Large intestine (tissue), 3 donors: ENCODE results near the gene MRO. TPM values are rescaled to one million over a fixed set of nuclear protein-coding genes. Genes with fewer than 3 reads are reported as not detected.
A peak's percentile ranks its signal among the peaks of the same experiment; 100 is the strongest.

ENCODE experiments used
- DNase-seq, 2 donors: peaks; one replicate each; pipeline versions ENCODE4 v3.0.0 to v3.0.0-alpha.2; 2013
- H3K27ac ChIP-seq: one replicate; pipeline ENCODE4 v1.5.1; 2013; ENCODE audit warnings: low read length
- H3K27me3 ChIP-seq: 2 replicates; pipeline ENCODE4 v1.6.1; 2013; ENCODE audit warnings: low read length; ENCODE audit not compliant: control insufficient read depth, insufficient read depth
- H3K36me3 ChIP-seq: 2 replicates; pipeline ENCODE4 v1.6.1; 2013; ENCODE audit warnings: low read length; ENCODE audit not compliant: control insufficient read depth, insufficient read depth
- H3K4me1 ChIP-seq: one replicate; pipeline ENCODE4 v1.6.1; 2013; ENCODE audit warnings: low read length; ENCODE audit not compliant: control insufficient read depth, insufficient read depth
- H3K4me3 ChIP-seq: one replicate; pipeline ENCODE4 v1.5.1; 2013; ENCODE audit warnings: low read length
- H3K9me3 ChIP-seq: one replicate; pipeline ENCODE4 v1.6.1; 2013; ENCODE audit warnings: mild to moderate bottlenecking, low read depth, low read length, moderate library complexity; ENCODE audit not compliant: control insufficient read depth
- WGBS: methylation state at CpG from one replicate; pipeline ENCODE4 v1.1.5; 2013; ENCODE audit warnings: low lambda C conversion rate; ENCODE audit not compliant: insufficient coverage; 5-methylcytosine and 5-hydroxymethylcytosine counted together
- polyA plus RNA-seq: library from polyadenylated mRNA; unstranded; fragments of 120-200 nt; gene quantifications from one replicate; pipeline ENCODE4 v1.2.1, GENCODE V29; 2013

Gene MRO
- polyA plus RNA-seq, 1 donor = 14.6 TPM

GRCh38 chr18:50819027-50819727 lies 639 bp downstream of the MRO start:
- 38% methylated on average over 2 of the region's 16 CpGs for WGBS
- H3K27me3 ChIP-seq = no peaks in the 10 kb centered on the region
- H3K27ac ChIP-seq = peak overlapping the region; percentile 45
- peak overlapping the region; percentile 42 for H3K4me3 ChIP-seq
- peaks cover 22% of the 10 kb centered on the region for H3K4me1 ChIP-seq
- H3K9me3 ChIP-seq = no peaks in the 10 kb centered on the region
- DNase-seq = peak; percentile 54 to 81
- no peaks in the 10 kb centered on the region for H3K36me3 ChIP-seq

- no peak for DNase-seq
- no peak overlapping the region for H3K4me3 ChIP-seq
- no peak overlapping the region for H3K27ac ChIP-seq
- no peaks in the 10 kb centered on the region for H3K27me3 ChIP-seq
- H3K9me3 ChIP-seq = no peaks in the 10 kb centered on the region
- H3K4me1 ChIP-seq = peaks cover 13% of the 10 kb centered on the region
- H3K36me3 ChIP-seq = no peaks in the 10 kb centered on the region
- WGBS = 95% methylated on average over 4 of the region's 7 CpGs
These were observed 3.2 kb downstream of the MRO start for GRCh38 chr18:50816419-50817166.

- no peak overlapping the region for H3K4me3 ChIP-seq
- no peak for DNase-seq
- no peaks in the 10 kb centered on the region for H3K36me3 ChIP-seq
- no CpG with 5 or more reads among the region's 7 CpGs for WGBS
- H3K9me3 ChIP-seq = no peaks in the 10 kb centered on the region
- no peaks in the 10 kb centered on the region for H3K27me3 ChIP-seq
- H3K4me1 ChIP-seq = peaks cover under 1% of the 10 kb centered on the region
- no peak overlapping the region for H3K27ac ChIP-seq
These were observed 5.4 kb downstream of the MRO start for GRCh38 chr18:50814395-50814794.

DNA sequence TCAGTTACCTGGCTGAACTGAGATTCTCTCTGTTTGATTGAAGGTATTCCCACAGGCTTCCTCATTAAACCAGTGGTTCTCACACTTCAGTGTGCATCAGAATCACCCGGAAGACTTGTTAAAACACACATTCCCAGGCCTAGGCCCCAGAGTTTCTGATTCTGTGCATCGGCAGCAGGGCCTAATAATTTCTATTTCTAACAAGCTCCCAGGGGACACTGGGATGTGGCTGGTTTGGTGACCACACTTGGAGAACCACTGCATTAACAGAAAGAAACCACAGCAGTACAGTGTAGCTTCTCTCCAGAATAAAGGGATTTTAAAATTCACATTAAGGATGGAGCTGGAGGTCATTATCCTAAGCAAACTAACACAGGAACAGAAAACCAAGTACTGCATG lies 6.5 kb downstream of the MRO start:
- WGBS = 100% methylated on average over 1 of the region's 2 CpGs
- DNase-seq = no peak
- no peaks in the 10 kb centered on the region for H3K4me1 ChIP-seq

GRCh38 chr18:50812834-50813233 lies 7.0 kb downstream of the MRO start:
- Histone ChIP-seq H3K9me3 (no peaks in the 10 kb centered on the region), H3K27ac (no peak overlapping the region), H3K36me3 (no peaks in the 10 kb centered on the region), H3K4me1 (no peaks in the 10 kb centered on the region), H3K4me3 (no peak overlapping the region), H3K27me3 (no peaks in the 10 kb centered on the region)
- DNase-seq = no peak
- WGBS = no CpG with 5 or more reads among the region's 2 CpGs

More for the DNA sequence above, 6.5 kb downstream of the MRO start:
- Histone ChIP-seq H3K4me3 (no peak overlapping the region), H3K9me3 (no peaks in the 10 kb centered on the region), H3K27me3 (no peaks in the 10 kb centered on the region), H3K27ac (no peak overlapping the region), H3K36me3 (no peaks in the 10 kb centered on the region)

- peaks cover 28% of the 10 kb centered on the region for H3K4me1 ChIP-seq
- WGBS = 68% methylated on average over 2 of the region's 2 CpGs
- H3K9me3 ChIP-seq = no peaks in the 10 kb centered on the region
- no peak overlapping the region for H3K4me3 ChIP-seq
- no peaks in the 10 kb centered on the region for H3K36me3 ChIP-seq
- peak; percentile 52 to 74 for DNase-seq
- peak overlapping the region; percentile 94 for H3K27ac ChIP-seq
- no peaks in the 10 kb centered on the region for H3K27me3 ChIP-seq
These were observed 12.6 kb downstream of the MRO start for GRCh38 chr18:50807176-50807575.

DNA sequence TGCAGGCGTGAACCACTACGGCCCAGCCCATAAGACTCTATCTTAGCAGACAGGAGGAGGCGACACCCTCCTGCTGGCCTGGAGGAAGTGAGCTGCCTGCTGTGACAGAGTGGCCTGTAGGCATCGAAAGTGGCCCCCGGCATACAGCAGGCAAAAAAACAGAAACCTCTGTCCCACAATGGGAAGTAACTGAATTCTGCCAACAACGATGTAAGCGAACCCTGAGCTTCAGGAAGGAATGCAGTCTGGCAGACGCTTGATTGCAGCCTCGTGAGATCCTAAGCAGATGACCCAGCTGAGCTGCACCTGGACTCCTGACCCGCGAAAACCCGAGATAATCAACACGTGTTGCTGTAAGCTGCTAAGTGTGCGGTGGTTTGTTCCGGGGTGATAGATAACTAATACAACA lies 13.6 kb downstream of the MRO start:
- no peaks in the 10 kb centered on the region for H3K9me3 ChIP-seq
- no peaks in the 10 kb centered on the region for H3K36me3 ChIP-seq
- H3K4me3 ChIP-seq = no peak overlapping the region
- no peaks in the 10 kb centered on the region for H3K27me3 ChIP-seq
- H3K4me1 ChIP-seq = peaks cover 28% of the 10 kb centered on the region
- WGBS = no CpG with 5 or more reads among the region's 15 CpGs
- H3K27ac ChIP-seq = peak overlapping the region; percentile 94
- peak; percentile 97 to 99 for DNase-seq

GRCh38 chr18:50805732-50806131 lies 14.1 kb downstream of the MRO start:
- H3K9me3 ChIP-seq = no peaks in the 10 kb centered on the region
- H3K4me1 ChIP-seq = peaks cover 28% of the 10 kb centered on the region
- DNase-seq = peak; percentile 69 to 82
- H3K27me3 ChIP-seq = no peaks in the 10 kb centered on the region
- H3K4me3 ChIP-seq = no peak overlapping the region
- peak overlapping the region; percentile 94 for H3K27ac ChIP-seq
- no CpG with 5 or more reads among the region's 5 CpGs for WGBS
- no peaks in the 10 kb centered on the region for H3K36me3 ChIP-seq

- H3K36me3 ChIP-seq = no peaks in the 10 kb centered on the region
- H3K27ac ChIP-seq = peak overlapping the region; percentile 30
- H3K4me3 ChIP-seq = no peak overlapping the region
- no CpG with 5 or more reads among the region's 11 CpGs for WGBS
- no peaks in the 10 kb centered on the region for H3K9me3 ChIP-seq
- peak; percentile 44 to 74 for DNase-seq
- H3K4me1 ChIP-seq = peaks cover 28% of the 10 kb centered on the region
- no peaks in the 10 kb centered on the region for H3K27me3 ChIP-seq
These were observed 16.2 kb downstream of the MRO start for GRCh38 chr18:50803592-50803991.

- DNase-seq = peak; percentile 21 to 59
- WGBS = no CpG with 5 or more reads among the region's 3 CpGs
- H3K27me3 ChIP-seq = no peaks in the 10 kb centered on the region
- H3K36me3 ChIP-seq = no peaks in the 10 kb centered on the region
- H3K4me1 ChIP-seq = peaks cover 33% of the 10 kb centered on the region
- H3K9me3 ChIP-seq = no peaks in the 10 kb centered on the region
- H3K27ac ChIP-seq = no peak overlapping the region
- H3K4me3 ChIP-seq = no peak overlapping the region
These were observed 17.7 kb downstream of the MRO start for GRCh38 chr18:50802141-50802540.
